Gastroesophageal sphincter (tissue), 4 donors: ENCODE data around the gene TAS2R13. TPM values are rescaled to one million over a fixed set of nuclear protein-coding genes. Genes with fewer than 3 reads are reported as not detected.

Experiments
- ATAC-seq: fragments of 150-250 bp; one replicate; pipeline ENCODE4 v1.9.1; 2016; ENCODE audit warnings: mild to moderate bottlenecking, moderate library complexity
- H3K27ac ChIP-seq, 4 donors: fragments of 200-600 bp; sonication (generic) in 3 of 4; 1 replicate in 3 of 4; 2 replicates in 1 of 4; pipeline ENCODE4 v1.5.1; 2016 to 2019
- H3K27me3 ChIP-seq: fragments of 200-600 bp; sonication (generic); one replicate; pipeline ENCODE4 v1.5.1; 2019
- H3K36me3 ChIP-seq, 2 donors: fragments of 200-600 bp; sonication (generic); one replicate each; pipeline ENCODE4 v1.5.1; 2019; ENCODE audit warnings: control low read depth in 1 of 2
- H3K4me1 ChIP-seq, 3 donors: fragments of 200-600 bp; sonication (generic); 1 replicate in 2 of 3; 2 replicates in 1 of 3; pipeline ENCODE4 v1.5.1; 2016 to 2019; ENCODE audit warnings: control low read depth in 2 of 3
- H3K4me3 ChIP-seq, 2 donors: fragments of 200-600 bp; sonication (generic); one replicate each; pipeline ENCODE4 v1.5.1; 2019; ENCODE audit warnings: mild to moderate bottlenecking in 1 of 2, moderate library complexity in 1 of 2
- H3K9me3 ChIP-seq, 3 donors: fragments of 200-600 bp; sonication (generic); one replicate each; pipeline ENCODE4 v1.5.1; 2017 to 2019; ENCODE audit warnings: control low read depth in 2 of 3
- CTCF ChIP-seq, 4 experiments: fragments of 200-600 bp in 2 of 4; fragments of 450-650 bp in 2 of 4; sonication (generic) in 1 of 4; IDR thresholded peaks; one replicate each; pipeline ENCODE4 v1.5.1; 2017 to 2019; ENCODE audit warnings: antibody characterized with exemption in 4 of 4, mild to moderate bottlenecking in 2 of 4, moderate library complexity in 2 of 4
- EP300 ChIP-seq: sonication (generic); formaldehyde crosslinking; IDR thresholded peaks from one replicate; pipeline ENCODE4 v1.6.1; 2017; ENCODE audit warnings: antibody characterized with exemption, mild to moderate bottlenecking
- POLR2A ChIP-seq, 2 donors: fragments of 450-650 bp; IDR thresholded peaks; one replicate each; pipeline ENCODE4 v1.6.1; 2017; ENCODE audit warnings: antibody characterized with exemption in 2 of 2, mild to moderate bottlenecking in 2 of 2, moderate library complexity in 1 of 2
- POLR2AphosphoS5 ChIP-seq: sonication (generic); formaldehyde crosslinking; IDR thresholded peaks from one replicate; pipeline ENCODE4 v1.6.1; 2017; ENCODE audit warnings: antibody characterized with exemption
- WGBS, 2 donors: methylation state at CpG; one replicate each; pipeline ENCODE4 v1.1.5; 2018; ENCODE audit warnings: low coverage in 1 of 2; 5-methylcytosine and 5-hydroxymethylcytosine counted together
- total RNA-seq, 4 donors: library from RNA; depleted of rRNA; stranded (reverse); fragments of >200 nt; gene quantifications; one replicate each; pipeline ENCODE4 v1.1.0, GENCODE V29; 2016

The TAS2R13 gene
- total RNA-seq, 4 donors from 2014 or later: 1.8 to 5.1 TPM; not detected in 2

- Histone ChIP-seq H3K9me3 (no peaks in the 10 kb centered on the region), H3K27ac (no peak within 1 kb of the TSS), H3K4me1 (no peaks in the 10 kb centered on the region), H3K36me3 (no peaks in the 10 kb centered on the region), H3K4me3 (no peak within 1 kb of the TSS), H3K27me3 (no peaks in the 10 kb centered on the region)
- no peak for TF ChIP-seq EP300
- no peak for TF ChIP-seq POLR2AphosphoS5
- no peak for ATAC-seq
- 92 to 100% methylated on average over 2 of the region's 5 CpGs for WGBS, 2 donors
These were observed 19.5 kb upstream of the TAS2R13 start, which contains the start of gene PRH2 for GRCh38 chr12:10928746-10929286. Gene PRH2, plus strand, starts transcription at chr12:10929236. Its CDS starts 38 bp downstream, at chr12:10929274.

GRCh38 chr12:10926269-10926668, 16.9 kb upstream of the TAS2R13 start:
- ATAC-seq: no peak
- no peaks in the 10 kb centered on the region for H3K27me3 ChIP-seq
- H3K4me1 ChIP-seq: no peaks in the 10 kb centered on the region
- H3K9me3 ChIP-seq: no peaks in the 10 kb centered on the region
- H3K4me3 ChIP-seq: no peak overlapping the region
- no peak overlapping the region for H3K27ac ChIP-seq
- 89 to 94% methylated on average over 4 to 5 of the region's 5 CpGs for WGBS, 2 donors
- TF ChIP-seq CTCF (IDR thresholded peaks at IDR 0.05) (no peak), POLR2A (IDR thresholded peaks at IDR 0.05) (no peak), POLR2AphosphoS5 (no peak), EP300 (no peak)
- H3K36me3 ChIP-seq: no peaks in the 10 kb centered on the region

DNA sequence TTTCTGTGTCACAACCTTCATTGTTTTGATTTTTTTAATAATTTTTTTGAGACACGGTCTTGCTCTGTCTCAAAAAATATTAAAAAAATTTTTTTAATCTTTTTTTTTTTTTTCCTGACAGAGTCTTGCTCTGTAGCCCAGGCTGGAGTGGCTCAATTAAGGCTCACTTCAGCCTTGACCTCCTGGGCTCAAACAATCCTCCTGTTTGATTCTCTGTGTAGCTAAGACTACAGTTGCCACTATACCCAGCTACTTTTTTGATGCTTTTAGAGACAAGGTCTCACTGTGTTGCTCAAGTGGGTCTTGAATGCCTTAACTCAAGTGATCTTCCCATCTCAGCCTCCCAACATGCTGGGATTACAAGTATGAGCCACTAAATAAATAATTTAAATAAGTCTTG, 10.4 kb upstream of the TAS2R13 start:
- ATAC-seq: no peak
- Histone ChIP-seq H3K9me3 (no peaks in the 10 kb centered on the region), H3K36me3 (no peaks in the 10 kb centered on the region), H3K4me3 (no peak overlapping the region), H3K27ac (no peak overlapping the region), H3K4me1 (no peaks in the 10 kb centered on the region), H3K27me3 (no peaks in the 10 kb centered on the region)
- 71 to 79% methylated on average over 1 of the region's 1 CpG for WGBS, 2 donors
- TF ChIP-seq EP300 (no peak), CTCF (IDR thresholded peaks at IDR 0.05) (no peak), POLR2A (IDR thresholded peaks at IDR 0.05) (no peak), POLR2AphosphoS5 (no peak)

- no peak for TF ChIP-seq EP300
- no peak for TF ChIP-seq POLR2AphosphoS5
- TF ChIP-seq POLR2A (IDR thresholded peaks at IDR 0.05): no peak
- no peak for TF ChIP-seq CTCF (IDR thresholded peaks at IDR 0.05)
- H3K36me3 ChIP-seq: peaks cover 0 to 4% of the 10 kb centered on the region in 2 donors
- no peaks in the 10 kb centered on the region for H3K27me3 ChIP-seq
- no peak for ATAC-seq
- H3K9me3 ChIP-seq: peaks cover 0 to 10% (median 0%) of the 10 kb centered on the region in 3 donors
- H3K4me1 ChIP-seq: no peaks in the 10 kb centered on the region
- no peak overlapping the region for H3K27ac ChIP-seq
- no peak overlapping the region for H3K4me3 ChIP-seq
- WGBS, 2 donors: 84 to 88% methylated on average over 8 of the region's 8 CpGs
These were observed 1.0 kb upstream of the TAS2R13 start for GRCh38 chr12:10910380-10910779.

GRCh38 chr12:10904686-10905085, 4.7 kb downstream of the TAS2R13 start:
- H3K27ac ChIP-seq: no peak overlapping the region
- 86 to 97% methylated on average over 3 of the region's 4 CpGs for WGBS, 2 donors
- peaks cover 0 to 43% (median 0%) of the 10 kb centered on the region in 3 donors for H3K9me3 ChIP-seq
- TF ChIP-seq EP300 (no peak), POLR2A (IDR thresholded peaks at IDR 0.05) (no peak), POLR2AphosphoS5 (no peak), CTCF (IDR thresholded peaks at IDR 0.05) (no peak)
- H3K27me3 ChIP-seq: no peaks in the 10 kb centered on the region
- H3K4me1 ChIP-seq: no peaks in the 10 kb centered on the region
- no peak overlapping the region for H3K4me3 ChIP-seq
- peaks cover 0 to 7% of the 10 kb centered on the region in 2 donors for H3K36me3 ChIP-seq
- no peak for ATAC-seq
